Sigmoid colon (tissue), 7 donors: ENCODE results near the gene NRP2. TPM values are rescaled to one million over a fixed set of nuclear protein-coding genes. Genes with fewer than 3 reads are reported as not detected.
A peak's percentile ranks its signal among the peaks of the same experiment; 100 is the strongest.

Source experiments
- DNase-seq: peaks from one replicate; pipeline ENCODE4 v3.0.0-alpha.2; 2019
- H3K27ac ChIP-seq, 4 donors: fragments of 200-600 bp; sonication (generic); one replicate each; pipeline ENCODE4 v1.5.1; 2016 to 2019; ENCODE audit warnings: mild to moderate bottlenecking in 1 of 4
- H3K27me3 ChIP-seq, 3 donors: fragments of 200-600 bp; sonication (generic); one replicate each; pipeline ENCODE4 v1.5.1; 2019; ENCODE audit warnings: mild to moderate bottlenecking in 1 of 3
- H3K36me3 ChIP-seq, 4 donors: fragments of 200-600 bp; sonication (generic); one replicate each; pipeline ENCODE4 v1.5.1; 2016 to 2019
- H3K4me1 ChIP-seq, 4 donors: fragments of 200-600 bp; sonication (generic); one replicate each; pipeline ENCODE4 v1.5.1; 2017 to 2019
- H3K4me3 ChIP-seq, 4 donors: fragments of 200-600 bp; sonication (generic); one replicate each; pipeline ENCODE4 v1.5.1; 2017 to 2019; ENCODE audit warnings: mild to moderate bottlenecking in 2 of 4, moderate library complexity in 1 of 4
- H3K9me3 ChIP-seq, 4 donors: fragments of 200-600 bp in 3 of 4; sonication (generic) in 3 of 4; one replicate each; pipeline versions ENCODE4 v1.5.1 to v1.6.1; 2013 to 2019
- CTCF ChIP-seq, 4 experiments: fragments of 450-650 bp in 3 of 4; fragments of 200-600 bp in 1 of 4; IDR thresholded peaks; one replicate each; pipeline ENCODE4 v1.5.1; 2016 to 2019; ENCODE audit warnings: antibody characterized with exemption in 4 of 4, mild to moderate bottlenecking in 3 of 4, moderate library complexity in 2 of 4
- EP300 ChIP-seq, 4 donors: sonication (generic); formaldehyde crosslinking; IDR thresholded peaks; one replicate each; pipeline ENCODE4 v1.6.1; 2017; ENCODE audit warnings: antibody characterized with exemption in 4 of 4
- POLR2A ChIP-seq, 2 donors: fragments of 450-650 bp; IDR thresholded peaks; one replicate each; pipeline ENCODE4 v1.6.1; 2016; ENCODE audit warnings: antibody characterized with exemption in 2 of 2, mild to moderate bottlenecking in 2 of 2, moderate library complexity in 2 of 2
- POLR2AphosphoS5 ChIP-seq, 4 donors: sonication (generic); formaldehyde crosslinking; IDR thresholded peaks; one replicate each; pipeline ENCODE4 v1.6.1; 2017; ENCODE audit warnings: antibody characterized with exemption in 4 of 4
- WGBS, 2 donors: extraction: QIAGEN DNeasy Blood & Tissue Kit; methylation state at CpG; one replicate each; pipeline ENCODE4 v1.1.7; 2013; 5-methylcytosine and 5-hydroxymethylcytosine counted together
- intact Hi-C: fragments of 100-400 bp; cut with DNase I; formaldehyde crosslinking; loops from one replicate; pipeline ENCODE4 v1.15.1; 2023
- polyA plus RNA-seq, 3 donors: library from polyadenylated mRNA; stranded (reverse); fragments of 200-250 nt; gene quantifications; one replicate each; pipeline ENCODE4 v1.2.3, GENCODE V29; 2013
- total RNA-seq, 4 donors: library from RNA; depleted of rRNA; stranded (reverse); fragments of >200 nt; gene quantifications; one replicate each; pipeline ENCODE4 v1.1.0, GENCODE V29; 2016
- donor health status: healthy with polysubstance abuse.
- donor health status: Bipolar disorder and iron deficiency.
- donor health status: healthy.

NRP2 gene
- total and polyA plus RNA-seq, 7 donors = 2.5 to 348 (median 207) TPM

DNA sequence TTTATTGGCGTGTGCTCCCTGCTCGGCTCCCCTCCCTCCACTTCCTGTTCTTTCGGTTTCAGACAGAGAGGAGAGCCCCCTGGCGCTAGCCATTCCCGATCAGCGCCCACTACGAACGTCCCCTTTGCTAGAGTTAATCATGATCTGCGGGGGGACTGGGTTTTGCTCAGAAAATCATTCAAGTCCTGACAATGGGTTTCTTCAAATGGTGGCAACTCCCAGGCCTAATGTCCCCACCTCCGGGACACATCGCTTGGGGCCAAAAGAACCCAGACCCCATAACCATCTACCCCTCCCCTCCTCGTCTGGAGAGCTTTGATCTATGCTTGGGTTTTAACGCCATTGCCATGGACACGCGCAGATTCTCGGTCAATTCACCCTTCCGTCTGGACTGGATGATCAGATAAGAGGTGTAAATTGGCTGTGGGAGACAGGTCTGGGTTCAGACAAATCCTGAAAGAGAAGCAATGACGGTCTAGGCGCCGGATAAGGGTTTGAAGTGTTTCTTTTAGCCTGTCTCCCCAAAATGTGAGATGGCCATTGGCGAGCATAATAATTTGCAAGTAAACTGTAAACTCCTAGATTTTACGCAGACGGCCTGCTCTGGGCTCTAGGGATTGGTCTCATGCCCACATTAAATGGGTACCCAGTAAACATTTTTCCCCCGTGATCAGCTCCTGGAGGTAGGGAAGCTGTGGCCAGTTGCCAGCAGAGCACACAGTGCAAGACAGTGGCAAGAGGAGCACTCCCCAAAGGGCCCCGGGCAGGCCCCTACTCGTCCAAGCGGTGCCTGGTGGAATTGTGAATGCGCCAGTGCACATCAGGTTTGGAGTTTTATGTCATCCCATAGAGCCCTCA, 4.7 kb downstream of the NRP2 start:
- intact Hi-C loops = loop anchor here (2.0 to 10.0 kb wide), 3 partner anchors 45 to 1142 kb away; partner anchors contain the start of gene PARD3B
- WGBS, 2 donors = 64 to 74% methylated on average over 28 of the region's 28 CpGs
- peak; percentile 90 for DNase-seq
- H3K4me3 ChIP-seq = peak overlapping the region; percentile 70 to 99 (median 90)
- H3K4me1 ChIP-seq = peaks cover 0 to 53% (median 50%) of the 10 kb centered on the region in 4 donors
- TF ChIP-seq EP300 (IDR thresholded peaks at IDR 0.05) = peak in 3 of 4 donors; percentile 16 to 50 (median 21)
- TF ChIP-seq POLR2AphosphoS5 (IDR thresholded peaks at IDR 0.05) = peak; percentile 27 to 55 (median 52)
- TF ChIP-seq CTCF (IDR thresholded peaks at IDR 0.05) = no peak
- peak in 1 of 2 donors; percentile 11 for TF ChIP-seq POLR2A (IDR thresholded peaks at IDR 0.05)
- H3K36me3 ChIP-seq = peaks cover 0 to 13% (median 0%) of the 10 kb centered on the region in 4 donors
- no peaks in the 10 kb centered on the region for H3K9me3 ChIP-seq
- H3K27me3 ChIP-seq = no peaks in the 10 kb centered on the region
- H3K27ac ChIP-seq = peak overlapping the region; percentile 94 to 99 (median 96)

GRCh38 chr2:205687641-205687956, 5.3 kb downstream of the NRP2 start:
- H3K4me3 ChIP-seq = peak overlapping the region; percentile 70 to 99 (median 90)
- peaks cover 0 to 59% (median 55%) of the 10 kb centered on the region in 4 donors for H3K4me1 ChIP-seq
- 83 to 87% methylated on average over 3 of the region's 3 CpGs for WGBS, 2 donors
- intact Hi-C loops = loop anchor here (2.0 to 10.0 kb wide), 3 partner anchors 45 to 1143 kb away; partner anchors contain the start of gene PARD3B
- no peaks in the 10 kb centered on the region for H3K9me3 ChIP-seq
- H3K27ac ChIP-seq = peak overlapping the region; percentile 94 to 99 (median 96)
- H3K36me3 ChIP-seq = peaks cover 0 to 13% (median 0%) of the 10 kb centered on the region in 4 donors
- DNase-seq = no peak
- no peaks in the 10 kb centered on the region for H3K27me3 ChIP-seq
- TF ChIP-seq POLR2AphosphoS5 (IDR thresholded peaks at IDR 0.05) (no peak), POLR2A (IDR thresholded peaks at IDR 0.05) (no peak), CTCF (IDR thresholded peaks at IDR 0.05) (no peak), EP300 (IDR thresholded peaks at IDR 0.05) (no peak)

- WGBS, 2 donors = 68 to 72% methylated on average over 4 of the region's 4 CpGs
- Histone ChIP-seq H3K9me3 (no peaks in the 10 kb centered on the region), H3K4me3 (peak overlapping the region; percentile 2 to 99 (median 90)), H3K27me3 (no peaks in the 10 kb centered on the region), H3K36me3 (peaks cover 0 to 13% (median 0%) of the 10 kb centered on the region in 4 donors), H3K4me1 (peaks cover 0 to 69% (median 65%) of the 10 kb centered on the region in 4 donors), H3K27ac (peak overlapping the region; percentile 94 to 99 (median 96))
- TF ChIP-seq CTCF (IDR thresholded peaks at IDR 0.05) = no peak
- TF ChIP-seq POLR2AphosphoS5 (IDR thresholded peaks at IDR 0.05) = peak in 2 of 4 donors; percentile 2 to 24
- DNase-seq = peak; percentile 75
- intact Hi-C loops = loop anchor here (2.0 to 10.0 kb wide), 3 partner anchors 44 to 1144 kb away; partner anchors contain the start of gene PARD3B
Measured at GRCh38 chr2:205688417-205689200, 6.3 kb downstream of the NRP2 start.

DNA sequence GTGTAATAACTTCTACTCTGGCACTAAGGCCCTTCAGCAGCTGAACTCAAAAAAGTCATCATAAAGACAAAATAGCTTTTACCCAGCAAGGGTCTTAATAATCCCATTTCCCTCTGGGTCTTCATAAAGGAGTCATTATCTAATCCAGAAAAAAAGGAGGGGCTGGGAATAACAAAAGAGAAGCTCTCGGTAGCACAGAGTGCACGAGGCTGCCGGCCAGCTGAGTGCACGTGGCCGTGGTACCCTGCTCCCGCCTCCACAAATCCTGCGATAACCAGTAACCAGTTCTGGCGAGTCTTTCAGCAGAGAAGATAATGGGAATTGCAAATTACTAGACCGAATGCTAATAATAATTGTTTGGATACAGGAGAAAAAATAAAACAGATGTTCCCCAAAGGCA, 7.5 kb downstream of the NRP2 start:
- H3K9me3 ChIP-seq = no peaks in the 10 kb centered on the region
- H3K36me3 ChIP-seq = peaks cover 0 to 12% (median 0%) of the 10 kb centered on the region in 4 donors
- DNase-seq = no peak
- 88 to 90% methylated on average over 9 of the region's 9 CpGs for WGBS, 2 donors
- H3K27ac ChIP-seq = peak overlapping the region; percentile 94 to 99 (median 96)
- H3K4me3 ChIP-seq = peak overlapping the region in 3 of 4 donors; percentile 2 to 99 (median 87)
- H3K4me1 ChIP-seq = peaks cover 0 to 81% (median 77%) of the 10 kb centered on the region in 4 donors
- H3K27me3 ChIP-seq = no peaks in the 10 kb centered on the region
- TF ChIP-seq EP300 (IDR thresholded peaks at IDR 0.05) = no peak
- intact Hi-C loops = loop anchor here (2.0 to 10.0 kb wide), 3 partner anchors 42 to 1145 kb away; partner anchors contain the start of gene PARD3B
